HPDE6-E6E7 (cell line): ENCODE measurements around the gene NT5E.
"Not testable (repeated sequence)": the region's sequence is repeated elsewhere in the genome, so short reads cannot be mapped to it uniquely, and the experiment has no call there.

ENCODE experiments used
- DNase-seq: peaks from one replicate; pipeline ENCODE4 v3.0.0; 2011; ENCODE audit warnings: missing footprints; ENCODE audit errors: extremely low spot score

Gene NT5E

GRCh38 chr6:85493389-85493788 lies 43.5 kb downstream of the NT5E start:
- DNase-seq, result no peak

- peak; percentile 31 for DNase-seq
These were observed 45.0 kb downstream of the NT5E start for GRCh38 chr6:85494547-85495536.

DNA sequence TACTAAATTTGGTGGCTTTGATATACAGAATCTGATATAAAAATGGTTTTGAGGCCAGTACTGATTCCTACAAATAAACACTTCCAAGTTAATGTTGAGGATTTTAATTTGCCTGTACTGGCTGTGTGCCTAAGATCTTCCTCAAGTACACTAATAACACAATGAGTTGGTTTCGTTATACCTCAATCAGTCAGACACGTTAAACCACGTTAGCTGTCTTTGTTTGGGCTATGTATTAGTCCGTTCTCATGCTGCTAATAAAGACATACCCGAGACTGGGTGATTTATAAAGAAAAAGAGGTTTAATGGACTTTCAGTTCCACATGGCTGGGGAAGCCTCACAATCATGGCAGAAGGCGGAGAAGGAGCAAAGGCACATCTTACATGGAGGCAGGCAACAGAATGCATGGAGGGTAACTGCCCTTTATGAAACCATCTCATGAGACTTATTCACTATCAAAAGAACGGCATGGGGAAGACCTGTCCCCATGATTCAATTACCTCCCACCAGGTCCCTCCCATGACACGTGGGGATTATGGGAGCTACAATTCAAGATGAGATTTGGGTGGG lies 46.2 kb downstream of the NT5E start:
- DNase-seq, result no peak

DNA sequence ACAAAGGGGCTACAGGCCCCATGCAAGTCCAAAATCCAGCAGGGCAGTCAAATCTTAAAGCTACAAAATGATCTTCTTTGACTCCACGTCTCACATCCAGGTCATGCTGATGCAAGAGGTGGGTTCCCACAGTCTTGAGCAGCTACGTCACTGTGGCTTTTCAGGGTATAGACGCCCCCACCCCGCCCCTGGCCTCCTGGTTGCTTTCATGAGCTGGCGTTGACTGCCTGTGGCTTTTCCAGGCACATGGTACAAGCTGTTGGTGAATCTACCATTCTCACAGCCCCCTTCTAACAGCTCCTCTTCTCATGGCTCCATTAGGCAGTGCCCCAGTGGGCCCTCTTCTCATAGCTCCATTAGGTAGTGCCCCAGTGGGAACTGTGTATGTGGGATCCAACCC lies 47.0 kb downstream of the NT5E start:
- no peak for DNase-seq

DNA sequence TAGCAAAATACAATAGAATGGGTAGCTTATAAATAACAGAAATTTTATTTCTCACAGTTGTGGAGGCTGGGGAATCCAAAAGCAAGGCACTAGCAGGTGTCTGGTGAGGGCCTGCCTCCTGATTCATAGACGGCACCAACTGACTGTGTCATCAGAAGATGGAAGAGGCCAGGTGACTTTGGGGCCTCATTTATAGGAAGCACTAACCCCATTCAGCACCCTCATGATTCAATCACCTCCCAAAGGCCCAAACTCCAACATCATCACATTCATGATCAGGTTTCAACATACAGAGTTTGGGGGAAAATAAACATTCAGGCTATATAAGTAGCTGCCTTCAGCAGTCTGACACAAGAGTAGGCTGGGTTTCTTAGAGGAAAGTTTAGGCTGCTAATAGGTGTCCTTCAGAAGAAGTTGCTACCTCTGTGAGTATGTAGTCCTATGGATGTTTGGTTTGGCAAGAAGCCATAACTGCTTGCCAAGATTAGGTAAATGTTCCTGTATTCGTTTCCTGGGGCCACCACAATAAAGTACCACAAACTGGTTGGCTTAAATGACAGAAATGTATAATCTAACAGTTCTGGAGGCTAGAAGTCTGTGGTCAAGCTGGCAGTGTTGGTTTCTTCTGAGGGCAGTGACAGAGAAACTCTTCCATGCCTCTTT lies 48.8 kb downstream of the NT5E start:
- no peak for DNase-seq

DNA sequence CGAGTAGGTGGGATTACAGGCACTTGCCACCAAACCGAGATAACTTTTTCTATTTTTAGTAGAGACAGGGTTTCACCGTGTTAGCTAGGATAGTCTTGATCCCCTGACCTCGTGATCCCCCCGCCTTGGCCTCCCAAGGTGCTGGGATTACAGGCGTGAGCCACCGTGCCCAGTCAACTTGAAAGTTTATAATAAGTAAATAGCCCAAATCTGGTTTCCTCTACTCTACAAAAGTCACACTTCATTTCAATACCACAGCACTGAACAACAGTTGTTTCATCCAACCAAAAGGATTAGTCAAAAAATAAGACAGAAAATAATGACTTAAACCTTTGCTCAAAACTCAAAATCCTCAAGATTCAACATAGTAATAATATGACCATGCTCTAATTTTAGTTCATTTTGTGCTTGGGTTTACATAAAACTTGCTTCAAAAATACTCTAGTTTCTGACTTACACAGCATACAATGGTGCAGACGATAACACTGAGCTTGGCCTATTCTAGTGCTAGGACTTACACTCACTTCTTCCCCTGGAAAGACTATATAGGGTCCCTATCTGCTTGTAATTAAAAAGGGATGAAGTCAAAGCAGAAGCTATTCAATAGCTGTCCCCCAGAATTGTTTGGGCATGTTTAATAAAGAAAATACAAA lies 56.7 kb downstream of the NT5E start:
- no peak for DNase-seq

- DNase-seq, result no peak
These were observed 66.3 kb downstream of the NT5E start for GRCh38 chr6:85516168-85516567.

GRCh38 chr6:85524281-85524680 lies 74.4 kb downstream of the NT5E start:
- DNase-seq, result not testable (repeated sequence)

DNA sequence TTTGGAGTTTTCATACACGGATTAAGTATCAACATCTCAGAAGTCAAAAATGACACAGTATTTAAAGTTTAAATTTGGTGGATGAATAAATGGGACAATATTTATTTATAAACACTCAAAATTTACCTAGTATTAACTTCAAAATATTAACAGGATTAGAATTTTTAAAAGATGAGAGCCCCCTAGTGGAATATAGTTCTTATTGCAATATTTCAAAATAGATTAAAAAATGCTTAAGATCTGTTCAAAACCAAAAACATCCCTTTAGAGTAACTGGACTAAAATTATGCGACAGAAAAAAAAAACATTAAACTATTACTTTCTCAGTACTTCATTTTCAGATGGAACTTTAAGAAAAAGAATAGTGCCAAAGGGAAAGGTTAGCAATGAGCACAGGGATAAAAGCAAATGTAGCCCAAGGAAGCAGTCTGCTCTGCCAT lies 87.2 kb downstream of the NT5E start:
- no peak for DNase-seq

DNA sequence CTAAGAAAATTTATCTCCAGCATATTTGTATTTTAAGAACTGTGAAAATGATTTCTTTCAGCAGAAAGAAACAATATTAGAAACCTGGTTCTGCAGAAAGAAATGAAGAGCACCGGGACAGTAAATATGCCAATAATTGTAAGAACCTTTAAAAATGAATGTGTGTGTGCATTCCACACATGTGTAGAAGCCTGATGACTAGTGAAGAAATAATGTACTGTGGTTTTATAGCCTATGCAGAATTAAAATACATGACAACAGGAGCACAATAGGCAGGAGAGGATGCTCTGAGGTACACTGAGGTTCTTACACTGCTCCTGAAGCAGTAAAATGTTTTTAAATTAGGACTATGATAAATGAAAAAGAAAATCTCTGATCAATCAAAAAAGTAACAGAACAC lies 94.9 kb downstream of the NT5E start:
- DNase-seq, result no peak
